Epithelial cell of proximal tubule (primary cell): Measurements from ENCODE around the gene INMT. TPM values are rescaled to one million over a fixed set of nuclear protein-coding genes. Genes with fewer than 3 reads are reported as not detected.

ENCODE experiments used
- DNase-seq: peaks from one replicate; pipeline ENCODE4 v3.0.0-alpha.2; 2011; ENCODE audit warnings: low read depth
- H3K4me3 ChIP-seq: 2 replicates; pipeline ENCODE4 v1.5.1; 2011; ENCODE audit warnings: low read depth, mild to moderate bottlenecking, low read length
- total RNA-seq: library from RNA; depleted of rRNA; stranded (reverse); fragments of >200 nt; gene quantifications from 2 replicates; pipeline ENCODE4 v1.2.3, GENCODE V29; 2015
- TF ChIP-seq, protein P1 (sequence below): conservative IDR thresholded peaks from 2 replicates; pipeline ENCODE4 v1.5.1; 2012; ENCODE audit warnings: low read depth, mild to moderate bottlenecking, low read length

INMT gene
- total RNA-seq, 1 donor from 2014 or later, result 0.81 TPM

DNA sequence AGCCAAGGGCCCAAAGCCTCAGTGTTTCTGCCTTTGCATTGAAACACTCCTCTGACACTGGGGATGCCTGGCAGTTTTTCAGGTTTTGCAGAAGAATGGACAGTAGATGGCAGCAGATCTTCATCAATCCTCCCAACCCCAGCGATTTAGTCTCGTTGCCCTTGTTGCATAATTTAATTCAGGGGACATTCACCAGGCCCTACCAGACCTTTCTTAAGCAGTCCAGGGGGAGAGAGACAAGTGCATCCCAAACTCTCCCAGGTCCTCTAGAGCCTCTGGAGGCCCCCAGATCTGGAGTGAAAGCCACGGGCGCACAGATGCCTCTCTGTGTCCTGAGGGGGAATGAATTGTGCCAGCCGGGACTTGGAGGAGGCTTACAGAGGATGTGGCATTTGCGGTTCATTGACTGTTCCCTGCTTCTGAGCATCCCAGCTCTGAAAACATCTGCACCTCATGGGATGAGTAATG lies 48.9 kb downstream of the INMT start:
- TF ChIP-seq, protein P1, sequence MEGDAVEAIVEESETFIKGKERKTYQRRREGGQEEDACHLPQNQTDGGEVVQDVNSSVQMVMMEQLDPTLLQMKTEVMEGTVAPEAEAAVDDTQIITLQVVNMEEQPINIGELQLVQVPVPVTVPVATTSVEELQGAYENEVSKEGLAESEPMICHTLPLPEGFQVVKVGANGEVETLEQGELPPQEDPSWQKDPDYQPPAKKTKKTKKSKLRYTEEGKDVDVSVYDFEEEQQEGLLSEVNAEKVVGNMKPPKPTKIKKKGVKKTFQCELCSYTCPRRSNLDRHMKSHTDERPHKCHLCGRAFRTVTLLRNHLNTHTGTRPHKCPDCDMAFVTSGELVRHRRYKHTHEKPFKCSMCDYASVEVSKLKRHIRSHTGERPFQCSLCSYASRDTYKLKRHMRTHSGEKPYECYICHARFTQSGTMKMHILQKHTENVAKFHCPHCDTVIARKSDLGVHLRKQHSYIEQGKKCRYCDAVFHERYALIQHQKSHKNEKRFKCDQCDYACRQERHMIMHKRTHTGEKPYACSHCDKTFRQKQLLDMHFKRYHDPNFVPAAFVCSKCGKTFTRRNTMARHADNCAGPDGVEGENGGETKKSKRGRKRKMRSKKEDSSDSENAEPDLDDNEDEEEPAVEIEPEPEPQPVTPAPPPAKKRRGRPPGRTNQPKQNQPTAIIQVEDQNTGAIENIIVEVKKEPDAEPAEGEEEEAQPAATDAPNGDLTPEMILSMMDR, result peak; percentile 81
- no peak for DNase-seq
- no peak overlapping the region for H3K4me3 ChIP-seq

DNA sequence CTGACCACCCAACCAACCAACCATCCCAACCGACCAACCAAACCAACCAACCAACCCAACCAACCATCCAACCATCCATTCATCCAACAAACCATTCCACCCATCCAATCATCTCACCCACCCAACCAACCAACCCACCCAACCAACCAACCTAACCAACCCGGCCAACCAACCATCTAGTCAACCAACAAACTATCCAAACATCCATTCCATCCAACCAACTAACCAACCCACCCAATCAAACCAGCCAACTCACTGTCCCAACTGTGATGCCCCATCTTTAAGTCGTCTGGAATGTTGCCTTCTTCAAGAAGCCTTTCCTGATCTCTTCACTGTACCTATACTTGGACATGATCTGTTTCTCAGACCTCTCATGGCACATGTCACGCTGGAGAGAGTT lies 50.9 kb downstream of the INMT start:
- TF ChIP-seq, protein P1, result no peak
- DNase-seq, result no peak
- H3K4me3 ChIP-seq, result no peak overlapping the region

DNA sequence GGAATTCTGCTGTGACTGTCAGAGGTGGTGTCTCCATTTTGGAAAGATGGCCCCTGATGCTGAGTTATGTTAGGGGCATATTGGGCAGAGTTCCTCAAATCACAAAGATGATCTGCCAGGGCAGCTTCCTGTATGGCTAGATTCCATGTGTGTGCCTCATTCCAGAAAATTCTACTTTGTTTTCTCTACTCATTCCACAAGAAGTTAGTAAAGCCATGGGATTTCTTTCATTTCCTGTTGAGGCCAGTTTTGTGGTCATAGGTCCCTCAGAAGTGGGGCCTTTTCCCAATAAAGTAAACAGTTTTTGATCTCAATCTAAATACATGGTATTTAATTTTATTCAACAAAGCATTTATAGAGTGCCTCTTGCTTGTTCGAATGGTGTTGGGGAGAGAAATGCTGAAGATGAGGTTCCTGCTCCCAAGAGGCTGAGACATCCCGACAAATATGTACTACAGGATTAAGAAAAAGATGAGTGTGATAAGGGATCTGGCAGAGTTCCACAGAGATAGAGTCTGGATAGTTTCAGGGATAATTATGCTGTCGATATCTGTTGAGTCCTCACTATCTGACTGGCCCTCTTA lies 52.2 kb downstream of the INMT start:
- no peak for DNase-seq
- H3K4me3 ChIP-seq, result no peak overlapping the region
- TF ChIP-seq, protein P1, result no peak

DNA sequence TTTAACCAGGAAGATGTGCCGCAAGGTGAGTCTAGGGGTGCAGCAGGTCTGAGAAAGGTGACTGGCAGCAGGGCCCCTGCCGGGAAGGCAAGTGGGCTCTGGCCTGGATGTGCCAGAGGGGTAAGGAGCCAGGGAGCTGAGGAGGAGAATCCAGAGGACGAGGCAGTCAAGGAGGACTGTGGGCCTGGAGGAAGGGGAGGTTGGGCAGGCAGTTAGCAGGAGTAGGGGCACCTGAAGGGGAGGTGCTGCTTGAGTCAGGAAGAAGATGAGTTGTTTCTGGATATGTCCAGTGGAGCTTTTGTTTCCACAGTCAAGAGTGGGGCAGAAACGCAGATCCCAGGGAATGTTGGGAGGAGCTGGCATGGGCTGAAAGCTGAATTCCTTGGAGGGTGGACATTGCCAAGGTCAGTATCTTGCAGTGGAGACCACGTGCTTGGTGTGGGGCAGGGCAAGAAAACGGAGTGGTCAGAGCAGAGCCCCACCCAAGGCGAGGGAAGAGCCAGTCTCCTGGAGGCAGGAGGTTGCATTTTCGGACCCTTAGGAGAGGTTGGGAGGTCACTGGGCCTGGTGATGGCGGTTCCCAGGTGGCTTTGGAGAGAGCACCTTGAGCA lies 53.3 kb downstream of the INMT start:
- TF ChIP-seq, protein P1, result no peak
- DNase-seq, result no peak

DNA sequence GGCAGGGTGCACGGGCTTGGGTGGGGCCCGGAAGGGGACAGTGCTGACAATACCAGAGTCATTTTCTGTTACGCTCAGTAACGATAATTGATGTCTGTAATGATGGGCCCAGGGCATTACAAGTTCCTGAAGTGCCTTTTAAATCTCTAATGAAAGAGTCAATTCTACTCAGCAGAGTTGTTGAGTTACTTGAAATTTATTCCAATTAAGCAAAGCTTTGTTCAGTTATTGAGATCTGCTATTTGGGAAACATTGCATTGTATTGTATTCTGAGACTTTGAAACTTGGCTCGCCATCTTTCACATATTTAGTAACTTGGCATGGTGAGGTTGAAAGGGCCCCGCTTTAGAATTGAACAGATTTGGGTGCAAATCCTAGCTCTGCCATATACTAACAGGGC lies 54.0 kb downstream of the INMT start:
- no peak for DNase-seq
- TF ChIP-seq, protein P1, result no peak
- no peak overlapping the region for H3K4me3 ChIP-seq

More for the DNA sequence above, 53.3 kb downstream of the INMT start:
- no peak overlapping the region for H3K4me3 ChIP-seq

Other genes with a start within 250 kb of the INMT start
- gene GGCT, start 247.3 kb upstream of the INMT start, total RNA-seq, result 54.5 and 58.0 TPM in 2 replicates
- 154 and 240 TPM in 2 replicates for gene GARS1, start 157.3 kb upstream of the INMT start, total RNA-seq
- gene CRHR2, start 69.7 kb upstream of the INMT start, total RNA-seq, result not detected in 2 replicates
- 3.8 and 5.2 TPM in 2 replicates for gene MINDY4, start 19.3 kb downstream of the INMT start, total RNA-seq
- gene AQP1, start 159.7 kb downstream of the INMT start, total RNA-seq, result 0.72 and 2.1 TPM in 2 replicates
- not detected in 2 replicates for gene GHRHR, start 211.8 kb downstream of the INMT start, total RNA-seq